Tibial nerve (tissue), 4 donors: ENCODE data around the gene LRG1. TPM values are rescaled to one million over a fixed set of nuclear protein-coding genes. Genes with fewer than 3 reads are reported as not detected.
A peak's percentile ranks its signal among the peaks of the same experiment; 100 is the strongest.
"Not testable (repeated sequence)": the region's sequence is repeated elsewhere in the genome, so short reads cannot be mapped to it uniquely, and the experiment has no call there.

ENCODE experiments used
- DNase-seq, 2 donors: peaks; one replicate each; pipeline ENCODE4 v3.0.0-alpha.2; 2019; ENCODE audit warnings: low spot score in 2 of 2
- H3K27ac ChIP-seq, 4 donors: fragments of 200-600 bp; sonication (generic) in 3 of 4; one replicate each; pipeline ENCODE4 v1.5.1; 2017 to 2019; ENCODE audit warnings: mild to moderate bottlenecking in 1 of 4
- H3K27me3 ChIP-seq, 2 donors: fragments of 200-600 bp; sonication (generic) in 1 of 2; one replicate each; pipeline versions ENCODE4 v1.5.1 to v1.6.0; 2017 to 2019
- H3K36me3 ChIP-seq, 3 donors: fragments of 200-600 bp; sonication (generic); one replicate each; pipeline ENCODE4 v1.5.1; 2018 to 2019
- H3K4me1 ChIP-seq, 4 donors: fragments of 200-600 bp; sonication (generic) in 3 of 4; one replicate each; pipeline ENCODE4 v1.5.1; 2017 to 2019
- H3K4me3 ChIP-seq, 4 donors: fragments of 200-600 bp; sonication (generic) in 3 of 4; one replicate each; pipeline ENCODE4 v1.5.1; 2017 to 2019; ENCODE audit warnings: mild to moderate bottlenecking in 1 of 4, moderate library complexity in 1 of 4
- H3K9me3 ChIP-seq, 4 donors: fragments of 200-600 bp; sonication (generic) in 3 of 4; one replicate each; pipeline ENCODE4 v1.5.1; 2017 to 2019
- EP300 ChIP-seq, 2 donors: sonication (generic); formaldehyde crosslinking; IDR thresholded peaks; one replicate each; pipeline ENCODE4 v1.6.1; 2017; ENCODE audit warnings: antibody characterized with exemption in 2 of 2, mild to moderate bottlenecking in 1 of 2
- POLR2A ChIP-seq, 2 donors: fragments of 450-650 bp; IDR thresholded peaks; one replicate each; pipeline ENCODE4 v1.6.1; 2017; ENCODE audit warnings: antibody characterized with exemption in 2 of 2, mild to moderate bottlenecking in 2 of 2, moderate library complexity in 2 of 2
- WGBS, 2 donors: methylation state at CpG; one replicate each; pipeline ENCODE4 v1.1.5; 2018; 5-methylcytosine and 5-hydroxymethylcytosine counted together
- total RNA-seq, 4 donors: library from RNA; depleted of rRNA; stranded (reverse); fragments of >200 nt; gene quantifications; one replicate each; pipeline ENCODE4 v1.1.0, GENCODE V29; 2016
- TF ChIP-seq, protein P1 (sequence below), 5 experiments: fragments of 200-600 bp in 3 of 5; fragments of 450-650 bp in 2 of 5; sonication (generic) in 3 of 5; IDR thresholded peaks; one replicate each; pipeline ENCODE4 v1.5.1; 2016 to 2019; ENCODE audit warnings: antibody characterized with exemption in 5 of 5, mild to moderate bottlenecking in 3 of 5, moderate library complexity in 2 of 5

LRG1 gene
- total RNA-seq, 4 donors from 2014 or later, result 0.66 to 2.5 (median 1.4) TPM

DNA sequence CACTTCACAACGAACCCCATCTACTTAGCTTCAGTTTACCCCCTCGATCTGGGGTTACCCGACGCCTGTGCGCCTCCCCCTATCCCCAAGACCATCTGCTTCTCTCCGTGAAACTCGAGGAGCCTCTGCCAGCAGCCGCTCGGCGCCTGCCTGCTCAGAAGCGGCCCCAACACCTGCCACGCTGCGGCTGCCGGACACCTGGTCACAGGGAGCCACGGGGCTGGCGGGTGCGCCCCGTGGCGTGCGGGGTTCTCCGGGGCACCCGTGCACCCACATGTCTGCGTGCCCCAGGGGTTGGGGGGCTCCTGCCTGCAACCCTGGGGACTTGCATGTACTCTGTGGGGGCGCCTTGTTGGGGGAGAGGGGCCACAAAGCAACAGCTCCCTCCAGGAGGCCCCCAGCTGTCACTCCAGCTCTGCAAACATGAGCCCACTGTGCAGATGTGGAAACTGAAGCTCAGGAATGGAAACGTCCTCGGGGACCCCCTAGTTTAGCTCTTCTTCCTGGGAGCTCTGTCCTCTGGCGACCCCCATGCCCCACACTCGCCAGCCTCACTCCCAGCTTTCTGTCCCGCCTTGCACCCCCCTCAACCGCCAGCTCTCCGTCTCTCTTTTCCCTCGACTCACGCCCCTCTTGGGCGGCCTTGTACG is 26.7 kb upstream of the LRG1 start:
- Histone ChIP-seq H3K27me3 (no peaks in the 10 kb centered on the region), H3K9me3 (no peaks in the 10 kb centered on the region), H3K4me3 (no peak overlapping the region), H3K36me3 (no peaks in the 10 kb centered on the region), H3K4me1 (peaks cover 0 to 14% (median 0%) of the 10 kb centered on the region in 4 donors), H3K27ac (peak overlapping the region in 1 of 4 donors; percentile 28)
- no peak for DNase-seq
- 87 to 89% methylated on average over 24 to 25 of the region's 35 CpGs for WGBS, 2 donors
- no peak for TF ChIP-seq EP300 (IDR thresholded peaks at IDR 0.05)
- TF ChIP-seq POLR2A (IDR thresholded peaks at IDR 0.05), result no peak
- TF ChIP-seq, protein P1, sequence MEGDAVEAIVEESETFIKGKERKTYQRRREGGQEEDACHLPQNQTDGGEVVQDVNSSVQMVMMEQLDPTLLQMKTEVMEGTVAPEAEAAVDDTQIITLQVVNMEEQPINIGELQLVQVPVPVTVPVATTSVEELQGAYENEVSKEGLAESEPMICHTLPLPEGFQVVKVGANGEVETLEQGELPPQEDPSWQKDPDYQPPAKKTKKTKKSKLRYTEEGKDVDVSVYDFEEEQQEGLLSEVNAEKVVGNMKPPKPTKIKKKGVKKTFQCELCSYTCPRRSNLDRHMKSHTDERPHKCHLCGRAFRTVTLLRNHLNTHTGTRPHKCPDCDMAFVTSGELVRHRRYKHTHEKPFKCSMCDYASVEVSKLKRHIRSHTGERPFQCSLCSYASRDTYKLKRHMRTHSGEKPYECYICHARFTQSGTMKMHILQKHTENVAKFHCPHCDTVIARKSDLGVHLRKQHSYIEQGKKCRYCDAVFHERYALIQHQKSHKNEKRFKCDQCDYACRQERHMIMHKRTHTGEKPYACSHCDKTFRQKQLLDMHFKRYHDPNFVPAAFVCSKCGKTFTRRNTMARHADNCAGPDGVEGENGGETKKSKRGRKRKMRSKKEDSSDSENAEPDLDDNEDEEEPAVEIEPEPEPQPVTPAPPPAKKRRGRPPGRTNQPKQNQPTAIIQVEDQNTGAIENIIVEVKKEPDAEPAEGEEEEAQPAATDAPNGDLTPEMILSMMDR (IDR thresholded peaks at IDR 0.05), result no peak

DNA sequence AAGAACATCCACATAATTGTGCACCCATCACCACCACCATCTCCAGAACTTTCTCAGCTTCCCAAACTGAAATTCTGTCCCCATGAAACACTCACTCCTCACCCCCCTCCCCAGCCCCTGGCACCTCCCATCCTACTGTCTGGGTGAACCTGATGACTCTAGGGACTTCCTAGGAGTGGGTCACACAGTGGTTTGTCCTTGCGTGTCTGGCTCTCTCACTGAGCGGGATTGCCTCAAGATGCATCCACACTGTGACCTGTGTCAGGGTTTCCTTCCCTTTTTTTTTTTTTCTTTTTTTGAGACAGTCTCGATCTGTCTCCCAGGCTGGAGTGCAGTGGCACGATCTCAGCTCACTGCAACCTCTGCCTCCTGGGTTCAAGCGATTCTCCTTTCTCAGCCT is 23.7 kb upstream of the LRG1 start:
- H3K27me3 ChIP-seq, H3K27ac ChIP-seq, H3K4me3 ChIP-seq, DNase-seq, H3K9me3 ChIP-seq, H3K36me3 ChIP-seq: not testable (repeated sequence)
- H3K4me1 ChIP-seq, result peaks cover 0 to 11% (median 0%) of the 10 kb centered on the region in 4 donors
- WGBS, 2 donors, result 64 to 82% methylated on average over 5 of the region's 5 CpGs

DNA sequence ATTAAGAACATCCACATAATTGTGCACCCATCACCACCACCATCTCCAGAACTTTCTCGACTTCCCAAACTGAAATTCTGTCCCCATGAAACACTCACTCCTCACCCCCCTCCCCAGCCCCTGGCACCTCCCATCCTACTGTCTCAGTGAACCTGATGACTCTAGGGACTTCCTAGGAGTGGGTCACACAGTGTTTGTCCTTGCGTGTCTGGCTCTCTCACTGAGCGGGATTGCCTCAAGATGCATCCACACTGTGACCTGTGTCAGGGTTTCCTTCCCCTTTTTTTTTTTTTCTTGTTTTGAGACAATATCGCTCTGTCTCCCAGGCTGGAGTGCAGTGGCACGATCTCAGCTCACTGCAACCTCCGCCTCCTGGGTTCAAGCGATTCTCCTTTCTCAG is 22.2 kb upstream of the LRG1 start:
- not testable (repeated sequence) for H3K27me3 ChIP-seq, H3K4me1 ChIP-seq, DNase-seq, H3K36me3 ChIP-seq, H3K27ac ChIP-seq, H3K4me3 ChIP-seq, H3K9me3 ChIP-seq
- WGBS, 2 donors, result 64 to 79% methylated on average over 7 of the region's 7 CpGs

DNA sequence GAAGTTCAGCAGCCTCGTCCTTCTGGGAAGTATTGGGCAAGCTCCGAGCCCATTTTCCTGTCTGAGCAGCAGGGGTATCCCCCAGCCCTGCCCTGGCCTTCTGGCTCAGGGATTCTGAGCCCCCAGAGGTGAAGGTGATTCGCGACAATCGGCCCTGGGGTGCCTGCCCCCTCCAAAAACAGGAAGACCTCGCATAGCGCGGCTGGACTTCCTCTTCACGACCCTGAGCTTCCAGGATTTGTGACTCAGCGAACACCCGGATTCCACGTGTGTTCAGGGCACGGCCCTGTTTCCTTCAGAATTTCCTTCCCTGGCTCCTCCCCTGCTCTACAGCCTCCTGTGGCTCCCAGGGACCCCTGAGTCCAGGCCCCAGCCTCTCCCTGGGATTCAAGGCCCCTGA is 19.7 kb upstream of the LRG1 start, which contains the start of gene SEMA6B:
TSS of gene SEMA6B (minus strand) at position 116 of the 400 bp plus-strand sequence. CDS start 1,227 bp downstream, outside the sequence.
- 64 to 71% methylated on average over 13 of the region's 13 CpGs for WGBS, 2 donors
- Histone ChIP-seq H3K27me3 (peaks cover 0 to 8% of the 10 kb centered on the region in 2 donors), H3K4me3 (peak within 1 kb of the TSS in 3 of 4 donors; percentile 7 to 42 (median 18)), H3K36me3 (no peaks in the 10 kb centered on the region), H3K4me1 (peaks cover 0 to 4% (median 0%) of the 10 kb centered on the region in 4 donors), H3K27ac (peak within 1 kb of the TSS in 2 of 4 donors; percentile 36 to 66), H3K9me3 (no peaks in the 10 kb centered on the region)
- TF ChIP-seq EP300 (IDR thresholded peaks at IDR 0.05) (peak in 1 of 2 donors; percentile 73), POLR2A (IDR thresholded peaks at IDR 0.05) (no peak)
- TF ChIP-seq, protein P1 (IDR thresholded peaks at IDR 0.05), result no peak
- peak in 1 of 2 donors; percentile 37 for DNase-seq

DNA sequence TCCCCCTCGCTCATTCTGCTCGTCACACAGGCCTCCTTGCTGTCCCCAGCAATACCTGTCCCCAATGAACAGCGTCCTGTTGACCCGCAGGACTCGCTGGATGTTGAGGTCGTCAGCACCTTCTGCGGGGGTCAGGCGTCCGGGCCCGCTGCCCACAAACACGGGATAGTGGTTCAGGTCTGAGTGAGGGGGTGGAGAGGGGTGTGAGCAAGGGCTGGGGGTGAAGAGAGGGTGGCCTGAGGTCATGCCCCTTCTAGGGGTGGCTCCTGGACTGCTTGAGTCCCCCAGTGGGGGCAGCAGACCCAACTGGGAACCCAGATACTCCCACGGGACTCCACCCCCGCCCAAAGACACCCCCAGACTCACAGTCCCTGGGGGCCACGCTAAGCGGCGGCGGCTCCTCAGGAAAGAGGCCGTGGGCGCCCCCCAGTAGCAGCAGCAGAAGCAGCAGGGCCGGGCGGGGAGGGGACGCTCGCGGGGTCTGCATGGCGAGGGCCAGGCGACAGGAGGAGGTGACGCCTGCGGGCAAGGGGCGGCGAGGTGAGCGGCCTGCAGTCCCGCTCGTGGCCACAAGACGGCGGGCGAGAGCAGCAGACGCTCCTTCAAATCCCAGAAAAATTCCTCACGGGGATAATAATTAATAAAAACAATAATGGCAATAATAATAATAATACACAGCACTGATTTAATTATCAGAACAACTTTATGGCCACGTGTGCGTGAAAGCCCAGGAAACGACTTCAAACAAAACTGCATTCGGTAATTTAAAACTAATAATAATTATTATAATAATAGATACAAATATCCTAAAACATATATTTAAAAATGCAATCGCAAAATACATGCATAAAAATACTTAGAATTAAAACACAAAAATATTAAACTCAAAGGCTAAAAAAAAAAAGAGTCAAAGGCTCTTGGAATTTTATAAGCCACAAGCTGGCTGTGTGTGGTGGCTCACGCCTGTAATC is 18.4 kb upstream of the LRG1 start:
- 29% methylated on average over 37 to 44 of the region's 44 CpGs for WGBS, 2 donors
- Histone ChIP-seq H3K27ac (peak overlapping the region in 1 of 4 donors; percentile 66), H3K4me1 (peaks cover 0 to 4% (median 0%) of the 10 kb centered on the region in 4 donors), H3K36me3 (no peaks in the 10 kb centered on the region), H3K9me3 (no peaks in the 10 kb centered on the region), H3K4me3 (peak overlapping the region in 2 of 4 donors; percentile 7 to 42), H3K27me3 (peaks cover 0 to 8% of the 10 kb centered on the region in 2 donors)
- no peak for TF ChIP-seq POLR2A (IDR thresholded peaks at IDR 0.05)
- TF ChIP-seq, protein P1 (IDR thresholded peaks at IDR 0.05), result peak; percentile 90 to 100 (median 99)
- no peak for DNase-seq
